Spinal cord (tissue), 10 donors: ENCODE data around the gene GADD45G. TPM values are rescaled to one million over a fixed set of nuclear protein-coding genes. Genes with fewer than 3 reads are reported as not detected.
A peak's percentile ranks its signal among the peaks of the same experiment; 100 is the strongest.

Experiments
- DNase-seq, 6 donors: peaks; one replicate each; pipeline versions ENCODE4 v3.0.0 to v3.0.0-alpha.2; 2013 to 2015; ENCODE audit warnings: low spot score in 6 of 6, low read depth in 4 of 6
- H3K27ac ChIP-seq: one replicate; pipeline ENCODE4 v1.5.1; 2013; ENCODE audit warnings: low read depth, low read length, control low read depth
- H3K27me3 ChIP-seq: one replicate; pipeline ENCODE4 v1.6.1; 2013; ENCODE audit warnings: low read length; ENCODE audit not compliant: control insufficient read depth, insufficient read depth
- H3K36me3 ChIP-seq: one replicate; pipeline ENCODE4 v1.6.1; 2013; ENCODE audit warnings: low read length; ENCODE audit not compliant: control insufficient read depth, insufficient read depth
- H3K4me1 ChIP-seq: one replicate; pipeline ENCODE4 v1.6.1; 2013; ENCODE audit warnings: low read length; ENCODE audit not compliant: control insufficient read depth, insufficient read depth
- H3K4me3 ChIP-seq: one replicate; pipeline ENCODE4 v1.5.1; 2013; ENCODE audit warnings: low read depth, low read length, control low read depth
- H3K9me3 ChIP-seq: one replicate; pipeline ENCODE4 v1.6.1; 2013; ENCODE audit warnings: low read length; ENCODE audit not compliant: control insufficient read depth, insufficient read depth
- WGBS: methylation state at CpG from one replicate; pipeline ENCODE4 v1.1.5; 2013; ENCODE audit warnings: missing lambda C conversion rate; ENCODE audit not compliant: insufficient coverage; 5-methylcytosine and 5-hydroxymethylcytosine counted together
- polyA plus RNA-seq, 2 donors: library from polyadenylated mRNA; unstranded; fragments of 120-200 nt; gene quantifications; one replicate each; pipeline ENCODE4 v1.2.1, GENCODE V29; 2013; ENCODE audit not compliant: insufficient read length in 2 of 2
- total RNA-seq, 2 donors: library from RNA; depleted of rRNA in 1 of 2; stranded (reverse); fragments of 120-200 nt in 1 of 2; fragments of >200 nt in 1 of 2; gene quantifications; one replicate each; pipeline versions ENCODE4 v1.2.3 to v1.2.4, GENCODE V29; 2013 to 2014
- donor health status: healthy.

Gene GADD45G
- total and polyA plus RNA-seq, 4 donors = 5.5 to 16.7 (median 10.7) TPM

DNA sequence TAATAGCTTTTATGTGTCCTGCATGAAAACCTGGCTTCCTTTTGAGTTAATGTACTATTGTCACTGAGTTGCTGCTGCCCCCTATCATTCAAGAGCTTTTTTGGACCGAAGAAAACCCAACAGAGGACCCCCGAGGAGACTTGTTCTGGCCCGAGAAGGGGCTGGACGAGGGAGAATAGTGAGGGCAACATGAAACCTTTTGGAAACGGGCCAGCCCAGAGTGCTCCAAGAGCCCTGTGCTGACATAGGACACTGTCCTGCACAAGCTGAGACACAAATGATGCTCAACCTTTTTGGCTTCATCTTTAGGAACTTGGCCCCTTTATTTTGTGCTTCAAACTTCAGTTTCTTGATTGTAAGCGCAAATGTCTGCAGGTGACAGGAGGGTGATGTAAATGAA lies 4.0 kb upstream of the GADD45G start:
- no peak for DNase-seq
- no peak overlapping the region for H3K27ac ChIP-seq
- WGBS = 47% methylated on average over 5 of the region's 6 CpGs
- H3K9me3 ChIP-seq = no peaks in the 10 kb centered on the region
- H3K4me1 ChIP-seq = peaks cover 36% of the 10 kb centered on the region
- peaks cover 3% of the 10 kb centered on the region for H3K36me3 ChIP-seq
- H3K4me3 ChIP-seq = no peak overlapping the region
- peaks cover 21% of the 10 kb centered on the region for H3K27me3 ChIP-seq

DNA sequence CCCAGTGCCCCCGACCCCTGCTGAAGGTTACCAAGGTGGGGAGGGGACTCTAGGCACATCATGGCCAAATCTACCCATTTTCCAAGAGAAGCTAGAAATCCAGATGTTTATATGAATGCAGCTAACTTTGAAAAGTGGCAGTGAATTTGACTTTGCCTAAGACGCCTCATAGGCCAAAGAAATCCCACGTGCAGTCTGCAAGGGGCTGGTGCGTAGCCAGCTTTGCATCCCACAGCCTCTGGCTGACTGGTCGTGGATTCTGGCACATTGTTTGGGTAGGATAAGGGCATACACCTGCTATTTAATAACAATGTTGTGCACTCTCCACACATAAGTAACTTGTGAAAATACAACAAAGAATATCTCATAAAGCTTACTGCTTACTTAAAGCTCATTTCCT lies 3.5 kb upstream of the GADD45G start:
- Histone ChIP-seq H3K4me1 (peaks cover 41% of the 10 kb centered on the region), H3K36me3 (peaks cover 7% of the 10 kb centered on the region), H3K27ac (no peak overlapping the region), H3K27me3 (peaks cover 21% of the 10 kb centered on the region), H3K4me3 (no peak overlapping the region), H3K9me3 (no peaks in the 10 kb centered on the region)
- DNase-seq = no peak
- WGBS = 67% methylated on average over 1 of the region's 5 CpGs

DNA sequence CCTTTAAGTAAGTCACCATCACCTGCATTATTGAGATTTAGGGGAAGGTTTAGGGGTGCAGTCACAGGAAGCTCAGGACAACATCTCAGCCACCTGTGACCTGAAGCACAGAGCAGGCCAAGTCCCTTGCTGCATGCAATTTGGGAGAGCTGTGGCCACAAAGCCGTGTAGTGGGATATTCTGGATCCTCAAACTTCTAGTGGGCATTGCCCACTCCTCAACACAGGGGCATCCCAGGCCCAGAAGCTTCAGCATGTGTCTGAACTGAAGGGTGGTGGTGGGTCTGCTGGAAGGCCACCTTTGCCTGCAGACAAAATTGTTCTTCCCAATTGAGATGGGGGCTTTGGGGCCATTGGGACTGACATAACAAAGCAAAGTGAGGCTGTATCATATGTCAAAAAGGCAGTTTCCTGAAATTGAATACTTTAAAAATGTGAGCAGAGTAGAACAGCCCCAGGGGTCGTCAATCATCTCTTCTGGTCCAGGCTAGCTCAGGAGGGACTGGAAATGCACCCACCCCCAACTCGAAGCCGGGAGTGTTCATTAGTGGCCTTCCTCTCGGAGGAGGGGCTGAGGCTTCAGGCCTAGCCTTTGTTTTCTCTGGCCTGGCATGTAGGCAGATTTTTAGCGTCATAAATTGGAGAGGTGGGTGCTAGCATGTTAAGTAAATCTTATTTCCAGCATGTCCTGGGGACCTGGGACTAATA lies 2.8 kb upstream of the GADD45G start:
- no peak overlapping the region for H3K27ac ChIP-seq
- WGBS = 73% methylated on average over 6 of the region's 6 CpGs
- H3K4me3 ChIP-seq = no peak overlapping the region
- H3K27me3 ChIP-seq = peaks cover 21% of the 10 kb centered on the region
- peaks cover 47% of the 10 kb centered on the region for H3K4me1 ChIP-seq
- DNase-seq = no peak
- H3K36me3 ChIP-seq = peaks cover 8% of the 10 kb centered on the region
- no peaks in the 10 kb centered on the region for H3K9me3 ChIP-seq

DNA sequence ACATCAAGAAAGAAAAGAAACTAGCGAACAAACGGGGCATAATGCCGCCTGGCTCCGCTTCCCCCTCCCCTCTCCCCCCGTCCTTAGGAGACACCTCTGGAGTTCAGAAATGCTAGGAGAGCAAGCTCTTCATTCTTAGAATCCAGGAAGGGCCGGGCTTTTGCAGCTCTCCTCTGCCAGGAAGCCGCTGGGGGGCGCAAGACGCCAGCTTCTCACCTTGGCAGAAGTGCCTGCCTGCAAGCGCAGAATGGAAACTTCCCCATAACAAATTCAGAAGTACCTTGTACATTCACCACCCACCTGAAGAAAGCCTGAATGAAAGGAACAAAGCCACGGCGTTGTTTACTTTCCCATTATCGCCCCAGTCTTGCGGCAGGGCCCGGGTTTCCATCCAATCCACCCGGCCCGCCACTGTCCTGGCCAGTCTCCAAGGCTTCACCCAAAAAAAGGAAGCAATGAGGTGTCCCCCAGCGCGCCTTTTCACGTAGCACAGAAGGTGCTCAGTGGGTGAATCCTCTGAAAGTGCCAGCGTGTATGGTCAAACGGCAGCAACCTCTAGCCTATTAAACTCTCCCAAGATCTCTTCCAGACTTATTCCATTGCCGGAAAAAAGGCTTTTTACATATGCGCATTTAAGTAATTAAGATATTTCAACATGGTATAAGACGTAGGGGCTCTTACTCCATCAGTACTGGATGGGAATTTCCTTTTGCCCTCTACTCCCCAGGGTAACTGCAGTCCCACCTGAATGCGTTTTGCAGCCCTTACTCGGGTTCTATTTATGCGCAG lies 1.6 kb upstream of the GADD45G start:
- peak overlapping the region; percentile 27 for H3K4me3 ChIP-seq
- peak overlapping the region; percentile 38 for H3K27ac ChIP-seq
- H3K9me3 ChIP-seq = no peaks in the 10 kb centered on the region
- H3K27me3 ChIP-seq = peaks cover 28% of the 10 kb centered on the region
- H3K4me1 ChIP-seq = peaks cover 47% of the 10 kb centered on the region
- H3K36me3 ChIP-seq = peaks cover 8% of the 10 kb centered on the region
- WGBS = 0% methylated on average over 24 of the region's 28 CpGs
- peak; percentile 70 to 98 (median 86) for DNase-seq

DNA sequence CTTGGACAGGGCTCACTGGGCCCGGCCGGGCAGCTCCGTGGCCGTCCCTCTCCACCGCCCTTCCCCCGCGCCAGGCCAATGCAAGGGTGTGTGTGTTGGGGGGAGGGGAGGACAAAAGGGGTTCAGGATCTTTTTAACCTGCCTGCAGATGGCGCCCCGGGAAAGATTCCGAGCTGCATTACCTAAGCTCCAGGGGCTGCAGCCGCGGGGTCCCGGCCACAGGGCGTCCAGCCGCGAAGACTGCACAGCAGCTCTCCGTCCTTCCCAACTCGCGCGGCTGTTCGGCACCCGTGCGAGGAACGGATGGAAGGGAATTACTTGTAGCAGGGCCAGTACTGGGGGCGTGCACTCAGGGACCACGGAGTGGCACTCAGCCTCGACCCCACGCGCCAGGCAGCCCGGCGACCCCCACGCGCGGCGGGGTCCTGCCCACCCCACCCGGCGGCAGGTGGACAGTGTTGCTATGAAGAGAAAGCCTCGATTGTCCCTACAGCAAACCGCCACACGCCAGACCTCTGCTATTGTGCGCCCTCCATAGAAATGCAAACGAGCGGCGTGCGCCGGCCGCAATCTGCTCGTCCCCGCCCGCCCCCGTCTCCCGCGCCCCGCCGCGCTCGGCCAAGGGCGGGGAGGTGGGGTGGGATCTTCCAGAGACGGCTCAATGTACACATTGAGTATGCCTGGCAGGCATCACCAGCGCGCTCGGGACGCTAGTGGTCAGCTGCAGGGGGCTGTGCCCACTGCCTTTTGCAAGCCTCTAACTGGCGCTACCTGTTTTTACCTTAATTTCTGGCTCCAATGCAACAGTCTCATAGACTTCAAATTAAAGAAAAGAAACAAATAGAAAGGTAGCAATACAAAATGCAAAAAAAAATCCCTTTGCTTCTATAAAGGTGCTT lies 796 bp upstream of the GADD45G start:
- H3K27ac ChIP-seq = peak overlapping the region; percentile 50
- whole genome bisulfite sequencing = 0% methylated on average over 55 of the region's 64 CpGs

DNA sequence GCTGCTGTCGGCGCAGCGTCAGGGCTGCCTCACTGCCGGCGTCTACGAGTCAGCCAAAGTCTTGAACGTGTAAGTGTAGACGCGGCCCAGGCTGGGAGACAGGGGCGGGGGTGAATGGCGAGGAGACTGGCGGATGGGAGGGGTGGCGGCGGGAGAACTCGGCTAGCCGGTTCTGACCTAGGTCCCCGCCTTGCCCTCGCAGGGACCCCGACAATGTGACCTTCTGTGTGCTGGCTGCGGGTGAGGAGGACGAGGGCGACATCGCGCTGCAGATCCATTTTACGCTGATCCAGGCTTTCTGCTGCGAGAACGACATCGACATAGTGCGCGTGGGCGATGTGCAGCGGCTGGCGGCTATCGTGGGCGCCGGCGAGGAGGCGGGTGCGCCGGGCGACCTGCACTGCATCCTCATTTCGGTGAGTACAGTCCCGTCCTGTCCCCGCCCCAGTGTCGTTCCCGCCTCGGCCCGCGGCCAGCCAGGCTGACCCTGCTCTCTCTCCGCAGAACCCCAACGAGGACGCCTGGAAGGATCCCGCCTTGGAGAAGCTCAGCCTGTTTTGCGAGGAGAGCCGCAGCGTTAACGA lies 745 bp downstream of the GADD45G start:
- Histone ChIP-seq H3K27me3 (peaks cover 21% of the 10 kb centered on the region), H3K9me3 (no peaks in the 10 kb centered on the region), H3K4me1 (peaks cover 44% of the 10 kb centered on the region), H3K36me3 (peaks cover 8% of the 10 kb centered on the region), H3K4me3 (peak overlapping the region; percentile 47), H3K27ac (peak overlapping the region; percentile 4)
- peak in 3 of 6 donors; percentile 22 to 80 (median 75) for DNase-seq
- WGBS = under 1% methylated on average over 57 of the region's 57 CpGs

More for the DNA sequence above, 796 bp upstream of the GADD45G start:
- Histone ChIP-seq H3K27me3 (peaks cover 28% of the 10 kb centered on the region), H3K36me3 (peaks cover 8% of the 10 kb centered on the region), H3K4me3 (peak overlapping the region; percentile 47), H3K4me1 (peaks cover 44% of the 10 kb centered on the region), H3K9me3 (no peaks in the 10 kb centered on the region)
- peak in 4 of 6 donors; percentile 68 to 95 (median 82) for DNase-seq

DNA sequence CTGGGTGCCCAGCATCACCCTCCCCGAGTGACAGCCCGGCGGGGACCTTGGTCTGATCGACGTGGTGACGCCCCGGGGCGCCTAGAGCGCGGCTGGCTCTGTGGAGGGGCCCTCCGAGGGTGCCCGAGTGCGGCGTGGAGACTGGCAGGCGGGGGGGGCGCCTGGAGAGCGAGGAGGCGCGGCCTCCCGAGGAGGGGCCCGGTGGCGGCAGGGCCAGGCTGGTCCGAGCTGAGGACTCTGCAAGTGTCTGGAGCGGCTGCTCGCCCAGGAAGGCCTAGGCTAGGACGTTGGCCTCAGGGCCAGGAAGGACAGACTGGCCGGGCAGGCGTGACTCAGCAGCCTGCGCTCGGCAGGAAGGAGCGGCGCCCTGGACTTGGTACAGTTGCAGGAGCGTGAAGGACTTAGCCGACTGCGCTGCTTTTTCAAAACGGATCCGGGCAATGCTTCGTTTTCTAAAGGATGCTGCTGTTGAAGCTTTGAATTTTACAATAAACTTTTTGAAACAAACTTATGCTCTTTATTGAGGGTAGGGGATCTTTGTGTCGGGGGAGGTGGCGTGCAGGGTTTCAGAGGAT lies 1.3 kb downstream of the GADD45G start:
- H3K36me3 ChIP-seq = peaks cover 8% of the 10 kb centered on the region
- no peaks in the 10 kb centered on the region for H3K9me3 ChIP-seq
- peaks cover 20% of the 10 kb centered on the region for H3K27me3 ChIP-seq
- 3% methylated on average over 37 of the region's 40 CpGs for WGBS
- DNase-seq = peak in 2 of 6 donors; percentile 63 to 65
- H3K4me1 ChIP-seq = peaks cover 44% of the 10 kb centered on the region
- H3K27ac ChIP-seq = no peak overlapping the region
- peak overlapping the region; percentile 47 for H3K4me3 ChIP-seq

DNA sequence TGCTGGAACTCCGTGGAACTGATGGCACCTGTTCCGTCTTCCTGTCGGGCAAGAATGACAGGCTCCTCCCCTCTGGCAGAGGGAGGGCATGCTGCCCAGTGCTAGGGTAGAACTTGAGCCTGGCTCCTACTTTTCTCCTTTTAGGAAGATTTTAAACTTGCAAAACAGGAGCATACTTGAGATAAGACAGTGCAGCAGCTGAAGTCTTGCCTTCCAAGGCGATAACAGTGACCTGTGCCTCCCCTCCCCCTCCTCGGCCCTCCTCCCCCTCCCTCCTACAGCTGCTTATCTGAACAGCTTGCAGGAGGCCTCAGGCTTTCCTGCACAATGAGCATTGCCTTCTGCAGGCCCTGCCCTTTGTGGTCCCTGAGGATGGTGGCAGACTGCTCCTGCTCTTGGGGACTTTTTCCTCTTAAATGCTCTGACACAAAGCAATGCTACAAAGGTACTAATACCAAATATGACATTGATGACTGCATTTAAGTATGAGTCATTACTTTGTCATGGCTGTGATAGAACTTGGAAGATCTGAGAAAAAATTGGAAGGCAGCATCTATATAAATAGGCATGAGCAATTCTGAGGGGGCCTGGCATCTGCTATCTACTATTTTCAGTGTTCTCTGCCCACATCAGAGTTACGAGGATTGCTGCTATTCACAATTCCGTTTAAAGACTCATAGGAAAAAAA lies 2.0 kb downstream of the GADD45G start:
- Histone ChIP-seq H3K4me1 (peaks cover 44% of the 10 kb centered on the region), H3K9me3 (no peaks in the 10 kb centered on the region), H3K36me3 (peaks cover 8% of the 10 kb centered on the region), H3K27me3 (peaks cover 20% of the 10 kb centered on the region), H3K4me3 (peak overlapping the region; percentile 10), H3K27ac (no peak overlapping the region)
- DNase-seq = peak in 2 of 6 donors; percentile 58 to 82
- WGBS = 18% methylated on average over 5 of the region's 7 CpGs
